Measurements from ENCODE around the gene ANKRD23. TPM values are rescaled to one million over a fixed set of nuclear protein-coding genes. Genes with fewer than 3 reads are reported as not detected.

ANKRD23 gene
- total and polyA plus RNA-seq, 2 of the 13 experiments (the other 11 are each of a cell fraction or from before 2014, with no cell fraction given), result 1.5 to 1.6 TPM

DNA sequence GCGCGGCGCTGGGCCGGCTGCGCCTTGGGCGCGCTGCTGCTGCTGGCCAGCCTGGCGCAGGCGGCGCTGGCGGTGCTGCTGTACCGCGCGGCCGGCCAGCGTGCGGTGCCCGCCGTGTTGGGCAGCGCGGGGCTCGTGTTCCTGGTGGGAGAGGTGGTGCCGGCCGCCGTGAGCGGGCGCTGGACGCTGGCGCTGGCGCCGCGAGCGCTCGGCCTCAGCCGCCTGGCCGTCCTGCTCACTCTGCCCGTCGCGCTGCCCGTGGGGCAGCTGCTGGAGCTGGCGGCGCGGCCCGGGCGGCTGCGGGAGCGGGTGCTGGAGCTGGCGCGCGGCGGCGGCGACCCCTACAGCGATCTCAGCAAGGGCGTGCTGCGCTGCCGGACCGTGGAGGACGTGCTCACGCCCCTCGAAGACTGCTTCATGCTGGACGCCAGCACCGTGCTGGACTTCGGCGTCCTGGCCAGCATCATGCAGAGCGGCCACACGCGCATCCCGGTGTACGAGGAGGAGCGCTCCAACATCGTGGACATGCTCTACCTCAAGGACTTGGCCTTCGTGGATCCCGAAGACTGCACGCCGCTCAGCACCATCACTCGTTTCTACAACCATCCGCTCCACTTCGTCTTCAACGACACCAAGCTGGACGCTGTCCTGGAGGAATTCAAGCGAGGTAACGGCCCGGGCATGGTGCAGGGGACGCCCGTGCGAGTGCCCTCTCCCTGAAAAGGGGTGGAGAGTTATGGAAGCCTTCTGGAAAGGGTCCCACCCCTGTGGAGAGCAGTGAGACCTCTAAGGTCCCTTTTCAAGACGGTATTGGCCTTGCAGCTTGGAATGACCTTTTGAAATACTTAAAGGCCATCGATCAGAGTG, 26.8 kb downstream of the ANKRD23 start (continued):
- no peak for TF ChIP-seq TCF12 (IDR thresholded peaks at IDR 0.05)
- TF ChIP-seq TCF12 (CRISPR knock-in tag; IDR thresholded peaks at IDR 0.05), result no peak
- TF ChIP-seq ATRX (CRISPR knock-in tag; IDR thresholded peaks at IDR 0.05; ENCODE audit: borderline replicate concordance), result no peak
- TF ChIP-seq XBP1 (CRISPR knock-in tag; IDR thresholded peaks at IDR 0.05), result no peak
- no peak for TF ChIP-seq ZNF136 (CRISPR knock-in tag; IDR thresholded peaks at IDR 0.05; ENCODE audit: low read depth)
- no peak for TF ChIP-seq NFKB2 (CRISPR knock-in tag; IDR thresholded peaks at IDR 0.05; ENCODE audit: borderline replicate concordance)
- TF ChIP-seq, protein P1, sequence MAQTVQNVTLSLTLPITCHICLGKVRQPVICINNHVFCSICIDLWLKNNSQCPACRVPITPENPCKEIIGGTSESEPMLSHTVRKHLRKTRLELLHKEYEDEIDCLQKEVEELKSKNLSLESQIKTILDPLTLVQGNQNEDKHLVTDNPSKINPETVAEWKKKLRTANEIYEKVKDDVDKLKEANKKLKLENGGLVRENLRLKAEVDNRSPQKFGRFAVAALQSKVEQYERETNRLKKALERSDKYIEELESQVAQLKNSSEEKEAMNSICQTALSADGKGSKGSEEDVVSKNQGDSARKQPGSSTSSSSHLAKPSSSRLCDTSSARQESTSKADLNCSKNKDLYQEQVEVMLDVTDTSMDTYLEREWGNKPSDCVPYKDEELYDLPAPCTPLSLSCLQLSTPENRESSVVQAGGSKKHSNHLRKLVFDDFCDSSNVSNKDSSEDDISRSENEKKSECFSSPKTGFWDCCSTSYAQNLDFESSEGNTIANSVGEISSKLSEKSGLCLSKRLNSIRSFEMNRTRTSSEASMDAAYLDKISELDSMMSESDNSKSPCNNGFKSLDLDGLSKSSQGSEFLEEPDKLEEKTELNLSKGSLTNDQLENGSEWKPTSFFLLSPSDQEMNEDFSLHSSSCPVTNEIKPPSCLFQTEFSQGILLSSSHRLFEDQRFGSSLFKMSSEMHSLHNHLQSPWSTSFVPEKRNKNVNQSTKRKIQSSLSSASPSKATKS (CRISPR knock-in tag; IDR thresholded peaks at IDR 0.05), result no peak
- TF ChIP-seq KAT2B (IDR thresholded peaks at IDR 0.05; ENCODE audit: borderline replicate concordance, low read depth, low read length), result no peak
- TF ChIP-seq ZNF446 (CRISPR knock-in tag; IDR thresholded peaks at IDR 0.05), result no peak
- TF ChIP-seq ADNP (CRISPR knock-in tag; IDR thresholded peaks at IDR 0.05), result no peak
- TF ChIP-seq MIER3 (CRISPR knock-in tag; IDR thresholded peaks at IDR 0.05; ENCODE audit: borderline replicate concordance), result 0 out of 2 replicates have a peak, but pooled peaks have one; percentile 19
- TF ChIP-seq, protein P2, sequence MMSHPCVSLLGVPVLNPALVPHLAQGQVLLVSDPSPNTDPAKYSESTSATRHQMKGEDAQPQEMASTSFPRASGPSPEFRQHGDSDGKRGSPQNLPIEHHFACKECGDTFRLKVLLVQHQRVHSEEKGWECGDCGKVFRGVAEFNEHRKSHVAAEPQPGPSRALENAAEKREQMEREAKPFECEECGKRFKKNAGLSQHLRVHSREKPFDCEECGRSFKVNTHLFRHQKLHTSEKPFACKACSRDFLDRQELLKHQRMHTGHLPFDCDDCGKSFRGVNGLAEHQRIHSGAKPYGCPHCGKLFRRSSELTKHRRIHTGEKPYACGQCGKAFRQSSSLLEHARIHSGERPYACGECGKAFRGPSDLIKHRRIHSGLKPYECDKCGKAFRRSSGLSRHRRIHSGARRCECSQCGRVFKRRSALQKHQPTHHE (CRISPR knock-in tag; IDR thresholded peaks at IDR 0.05; ENCODE audit: borderline replicate concordance), result no peak
- no peak for TF ChIP-seq ZNF34 (CRISPR knock-in tag; IDR thresholded peaks at IDR 0.05; ENCODE audit: borderline replicate concordance)
- TF ChIP-seq, protein P3, sequence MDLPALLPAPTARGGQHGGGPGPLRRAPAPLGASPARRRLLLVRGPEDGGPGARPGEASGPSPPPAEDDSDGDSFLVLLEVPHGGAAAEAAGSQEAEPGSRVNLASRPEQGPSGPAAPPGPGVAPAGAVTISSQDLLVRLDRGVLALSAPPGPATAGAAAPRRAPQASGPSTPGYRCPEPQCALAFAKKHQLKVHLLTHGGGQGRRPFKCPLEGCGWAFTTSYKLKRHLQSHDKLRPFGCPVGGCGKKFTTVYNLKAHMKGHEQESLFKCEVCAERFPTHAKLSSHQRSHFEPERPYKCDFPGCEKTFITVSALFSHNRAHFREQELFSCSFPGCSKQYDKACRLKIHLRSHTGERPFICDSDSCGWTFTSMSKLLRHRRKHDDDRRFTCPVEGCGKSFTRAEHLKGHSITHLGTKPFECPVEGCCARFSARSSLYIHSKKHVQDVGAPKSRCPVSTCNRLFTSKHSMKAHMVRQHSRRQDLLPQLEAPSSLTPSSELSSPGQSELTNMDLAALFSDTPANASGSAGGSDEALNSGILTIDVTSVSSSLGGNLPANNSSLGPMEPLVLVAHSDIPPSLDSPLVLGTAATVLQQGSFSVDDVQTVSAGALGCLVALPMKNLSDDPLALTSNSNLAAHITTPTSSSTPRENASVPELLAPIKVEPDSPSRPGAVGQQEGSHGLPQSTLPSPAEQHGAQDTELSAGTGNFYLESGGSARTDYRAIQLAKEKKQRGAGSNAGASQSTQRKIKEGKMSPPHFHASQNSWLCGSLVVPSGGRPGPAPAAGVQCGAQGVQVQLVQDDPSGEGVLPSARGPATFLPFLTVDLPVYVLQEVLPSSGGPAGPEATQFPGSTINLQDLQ (CRISPR knock-in tag; IDR thresholded peaks at IDR 0.05), result no peak
- no peak for TF ChIP-seq ZNF251 (CRISPR knock-in tag; IDR thresholded peaks at IDR 0.05)
- no peak for TF ChIP-seq HDAC1 (CRISPR knock-in tag; IDR thresholded peaks at IDR 0.05)
- TF ChIP-seq, protein P4, sequence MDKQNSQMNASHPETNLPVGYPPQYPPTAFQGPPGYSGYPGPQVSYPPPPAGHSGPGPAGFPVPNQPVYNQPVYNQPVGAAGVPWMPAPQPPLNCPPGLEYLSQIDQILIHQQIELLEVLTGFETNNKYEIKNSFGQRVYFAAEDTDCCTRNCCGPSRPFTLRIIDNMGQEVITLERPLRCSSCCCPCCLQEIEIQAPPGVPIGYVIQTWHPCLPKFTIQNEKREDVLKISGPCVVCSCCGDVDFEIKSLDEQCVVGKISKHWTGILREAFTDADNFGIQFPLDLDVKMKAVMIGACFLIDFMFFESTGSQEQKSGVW (CRISPR knock-in tag; IDR thresholded peaks at IDR 0.05; ENCODE audit: borderline replicate concordance), result no peak
- TF ChIP-seq, protein P5, sequence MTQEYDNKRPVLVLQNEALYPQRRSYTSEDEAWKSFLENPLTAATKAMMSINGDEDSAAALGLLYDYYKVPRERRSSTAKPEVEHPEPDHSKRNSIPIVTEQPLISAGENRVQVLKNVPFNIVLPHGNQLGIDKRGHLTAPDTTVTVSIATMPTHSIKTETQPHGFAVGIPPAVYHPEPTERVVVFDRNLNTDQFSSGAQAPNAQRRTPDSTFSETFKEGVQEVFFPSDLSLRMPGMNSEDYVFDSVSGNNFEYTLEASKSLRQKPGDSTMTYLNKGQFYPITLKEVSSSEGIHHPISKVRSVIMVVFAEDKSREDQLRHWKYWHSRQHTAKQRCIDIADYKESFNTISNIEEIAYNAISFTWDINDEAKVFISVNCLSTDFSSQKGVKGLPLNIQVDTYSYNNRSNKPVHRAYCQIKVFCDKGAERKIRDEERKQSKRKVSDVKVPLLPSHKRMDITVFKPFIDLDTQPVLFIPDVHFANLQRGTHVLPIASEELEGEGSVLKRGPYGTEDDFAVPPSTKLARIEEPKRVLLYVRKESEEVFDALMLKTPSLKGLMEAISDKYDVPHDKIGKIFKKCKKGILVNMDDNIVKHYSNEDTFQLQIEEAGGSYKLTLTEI (CRISPR knock-in tag; conservative IDR thresholded peaks at IDR 0.05), result no peak
- TF ChIP-seq, protein P6, sequence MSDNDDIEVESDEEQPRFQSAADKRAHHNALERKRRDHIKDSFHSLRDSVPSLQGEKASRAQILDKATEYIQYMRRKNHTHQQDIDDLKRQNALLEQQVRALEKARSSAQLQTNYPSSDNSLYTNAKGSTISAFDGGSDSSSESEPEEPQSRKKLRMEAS (IDR thresholded peaks at IDR 0.05), result peak; percentile 66

All from HepG2 (cell line).